SKM-1 treated with dmso at 0.1 percent for 144 hours (cell line): Measurements from ENCODE around the gene KIAA1958.
"Not testable (repeated sequence)": the region's sequence is repeated elsewhere in the genome, so short reads cannot be mapped to it uniquely, and the experiment has no call there.

Source experiments
- DNase-seq: peaks from one replicate; lab custom pipeline; 2025; ENCODE audit not compliant: unreplicated experiment; lab: John Stamatoyannopoulos, UW

The KIAA1958 gene

GRCh38 chr9:112489876-112490666, 3.4 kb downstream of the KIAA1958 start:
- DNase-seq, result no peak

- DNase-seq, result no peak
These were observed 6.9 kb downstream of the KIAA1958 start for GRCh38 chr9:112493393-112494137.

GRCh38 chr9:112494153-112494552, 7.5 kb downstream of the KIAA1958 start:
- no peak for DNase-seq

GRCh38 chr9:112495614-112496013, 9.0 kb downstream of the KIAA1958 start:
- DNase-seq, result peak; percentile 21

- DNase-seq, result peak; percentile 37
These were observed 9.6 kb downstream of the KIAA1958 start for GRCh38 chr9:112496074-112496722.

- DNase-seq, result no peak
These were observed 14.2 kb downstream of the KIAA1958 start for GRCh38 chr9:112500842-112501241.

- DNase-seq, result no peak
These were observed 14.7 kb downstream of the KIAA1958 start for GRCh38 chr9:112501287-112501686.

- no peak for DNase-seq
These were observed 15.7 kb downstream of the KIAA1958 start for GRCh38 chr9:112502175-112502946.

GRCh38 chr9:112503170-112503569, 16.5 kb downstream of the KIAA1958 start:
- no peak for DNase-seq

- no peak for DNase-seq
These were observed 18.5 kb downstream of the KIAA1958 start for GRCh38 chr9:112505086-112505485.

GRCh38 chr9:112505607-112506006, 19.0 kb downstream of the KIAA1958 start:
- no peak for DNase-seq

- DNase-seq, result no peak
These were observed 19.9 kb downstream of the KIAA1958 start for GRCh38 chr9:112506571-112506970.

GRCh38 chr9:112507001-112507680, 20.5 kb downstream of the KIAA1958 start:
- DNase-seq, result no peak

- no peak for DNase-seq
These were observed 21.8 kb downstream of the KIAA1958 start for GRCh38 chr9:112508377-112508776.

- DNase-seq, result not testable (repeated sequence)
These were observed 25.8 kb downstream of the KIAA1958 start for GRCh38 chr9:112512377-112512776.

- DNase-seq, result no peak
These were observed 30.1 kb downstream of the KIAA1958 start for GRCh38 chr9:112516769-112517168.

- no peak for DNase-seq
These were observed 33.4 kb downstream of the KIAA1958 start for GRCh38 chr9:112520069-112520468.

- DNase-seq, result no peak
These were observed 34.0 kb downstream of the KIAA1958 start for GRCh38 chr9:112520656-112521055.

GRCh38 chr9:112526973-112527372, 40.3 kb downstream of the KIAA1958 start:
- no peak for DNase-seq

GRCh38 chr9:112527959-112528358, 41.3 kb downstream of the KIAA1958 start:
- no peak for DNase-seq
